Measurements from ENCODE around the gene PKNOX2. TPM values are rescaled to one million over a fixed set of nuclear protein-coding genes. Genes with fewer than 3 reads are reported as not detected.

The PKNOX2 gene
- total RNA-seq, 1 donor from 2014 or later, result not detected

GRCh38 chr11:125390946-125391345, 226.4 kb downstream of the PKNOX2 start:
- TF ChIP-seq CTCF (IDR thresholded peaks at IDR 0.05), result no peak
- no peak for ATAC-seq (ENCODE audit: low read depth)
- Mint-ChIP-seq H3K27me3 (peaks cover 5% of the 10 kb centered on the region), H3K4me1 (no peaks in the 10 kb centered on the region), H3K4me3 (no peak overlapping the region), H3K27ac (no peak overlapping the region), H3K9me3 (no peaks in the 10 kb centered on the region), H3K36me3 (ENCODE audit: low read depth) (no peaks in the 10 kb centered on the region)
- ChIA-PET CTCF (no interaction called here), POLR2A (no interaction called here)
- no peak for DNase-seq
- intact Hi-C loops (cut with micrococcal nuclease), result no loop called here

- intact Hi-C loops (cut with micrococcal nuclease), result no loop called here
- H3K27me3 Mint-ChIP-seq, result peaks cover 10% of the 10 kb centered on the region
- no peaks in the 10 kb centered on the region for H3K9me3 Mint-ChIP-seq
- ChIA-PET CTCF (no interaction called here), POLR2A (no interaction called here)
- no peak overlapping the region for H3K4me3 Mint-ChIP-seq
- DNase-seq (no peak), ATAC-seq (ENCODE audit: low read depth) (no peak)
- H3K36me3 Mint-ChIP-seq (ENCODE audit: low read depth), result no peaks in the 10 kb centered on the region
- TF ChIP-seq CTCF (IDR thresholded peaks at IDR 0.05), result no peak
- no peaks in the 10 kb centered on the region for H3K4me1 Mint-ChIP-seq
- no peak overlapping the region for H3K27ac Mint-ChIP-seq
Observed at GRCh38 chr11:125393331-125393730, 228.8 kb downstream of the PKNOX2 start.

- H3K4me1 Mint-ChIP-seq, result no peaks in the 10 kb centered on the region
- no peaks in the 10 kb centered on the region for H3K36me3 Mint-ChIP-seq (ENCODE audit: low read depth)
- H3K27ac Mint-ChIP-seq, result no peak overlapping the region
- H3K4me3 Mint-ChIP-seq, result no peak overlapping the region
- no peaks in the 10 kb centered on the region for H3K9me3 Mint-ChIP-seq
- DNase-seq (no peak), ATAC-seq (ENCODE audit: low read depth) (no peak)
- intact Hi-C loops (cut with micrococcal nuclease), result no loop called here
- peaks cover 14% of the 10 kb centered on the region for H3K27me3 Mint-ChIP-seq
- ChIA-PET POLR2A (no interaction called here), CTCF (no interaction called here)
- TF ChIP-seq CTCF (IDR thresholded peaks at IDR 0.05), result no peak
Observed at GRCh38 chr11:125394296-125394695, 229.7 kb downstream of the PKNOX2 start.

GRCh38 chr11:125397421-125397820, 232.9 kb downstream of the PKNOX2 start:
- no peak overlapping the region for H3K27ac Mint-ChIP-seq
- DNase-seq, result no peak
- ChIA-PET POLR2A (no interaction called here), CTCF (no interaction called here)
- H3K9me3 Mint-ChIP-seq, result no peaks in the 10 kb centered on the region
- H3K27me3 Mint-ChIP-seq, result peaks cover 30% of the 10 kb centered on the region
- no peaks in the 10 kb centered on the region for H3K4me1 Mint-ChIP-seq
- intact Hi-C loops (cut with micrococcal nuclease), result no loop called here
- no peak overlapping the region for H3K4me3 Mint-ChIP-seq
- ATAC-seq (ENCODE audit: low read depth), result no peak
- H3K36me3 Mint-ChIP-seq (ENCODE audit: low read depth), result no peaks in the 10 kb centered on the region
- no peak for TF ChIP-seq CTCF (IDR thresholded peaks at IDR 0.05)

GRCh38 chr11:125398475-125398874, 233.9 kb downstream of the PKNOX2 start:
- ATAC-seq (ENCODE audit: low read depth) (no peak), DNase-seq (no peak)
- CTCF ChIA-PET, result no interaction called here
- Mint-ChIP-seq H3K36me3 (ENCODE audit: low read depth) (no peaks in the 10 kb centered on the region), H3K4me1 (no peaks in the 10 kb centered on the region), H3K27me3 (peaks cover 33% of the 10 kb centered on the region), H3K4me3 (no peak overlapping the region), H3K9me3 (no peaks in the 10 kb centered on the region), H3K27ac (no peak overlapping the region)
- intact Hi-C loops (cut with micrococcal nuclease), result no loop called here
- TF ChIP-seq CTCF (IDR thresholded peaks at IDR 0.05), result no peak
- POLR2A ChIA-PET, result no interaction called here
